AG10803 (cell line): ENCODE measurements around the gene TMEM232.
"Not testable (repeated sequence)": the region's sequence is repeated elsewhere in the genome, so short reads cannot be mapped to it uniquely, and the experiment has no call there.

ENCODE experiments used
- DNase-seq: peaks from one replicate; pipeline ENCODE4 v3.0.0; 2010; ENCODE audit warnings: low read depth
- H3K4me3 ChIP-seq: 2 replicates; pipeline ENCODE4 v1.5.1; 2011; ENCODE audit warnings: mild to moderate bottlenecking, low read length, control low read depth
- CTCF ChIP-seq: conservative IDR thresholded peaks from 2 replicates; pipeline ENCODE4 v1.5.1; 2011; ENCODE audit warnings: mild to moderate bottlenecking, low read length, control low read depth, inconsistent platforms

The TMEM232 gene

GRCh38 chr5:110547495-110547894 lies 179.0 kb downstream of the TMEM232 start:
- TF ChIP-seq CTCF = no peak
- H3K4me3 ChIP-seq = no peak overlapping the region
- DNase-seq = no peak

DNA sequence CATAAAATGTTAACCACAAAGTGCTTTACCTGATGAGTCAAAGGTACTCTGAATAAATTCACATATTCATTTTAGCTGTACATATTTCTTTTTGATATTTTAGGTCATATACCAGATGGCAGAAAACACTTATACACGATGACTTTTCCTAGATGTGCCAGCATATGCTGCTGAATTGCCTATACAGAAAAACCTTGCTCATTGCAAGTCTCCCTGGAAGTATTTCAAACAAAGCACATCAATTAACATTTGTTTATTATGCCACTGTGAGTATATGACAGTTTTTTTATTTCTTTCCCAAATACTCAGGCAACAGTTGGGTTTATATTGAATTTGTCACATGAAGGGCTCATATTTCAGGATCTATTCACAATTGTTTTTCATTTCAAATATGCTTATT lies 180.8 kb downstream of the TMEM232 start:
- no peak overlapping the region for H3K4me3 ChIP-seq
- no peak for TF ChIP-seq CTCF
- no peak for DNase-seq

GRCh38 chr5:110544603-110545002 lies 181.9 kb downstream of the TMEM232 start:
- H3K4me3 ChIP-seq = no peak overlapping the region
- TF ChIP-seq CTCF = no peak
- DNase-seq = no peak

- no peak overlapping the region for H3K4me3 ChIP-seq
- no peak for TF ChIP-seq CTCF
Observed at GRCh38 chr5:110542949-110543348, 183.5 kb downstream of the TMEM232 start.

DNA sequence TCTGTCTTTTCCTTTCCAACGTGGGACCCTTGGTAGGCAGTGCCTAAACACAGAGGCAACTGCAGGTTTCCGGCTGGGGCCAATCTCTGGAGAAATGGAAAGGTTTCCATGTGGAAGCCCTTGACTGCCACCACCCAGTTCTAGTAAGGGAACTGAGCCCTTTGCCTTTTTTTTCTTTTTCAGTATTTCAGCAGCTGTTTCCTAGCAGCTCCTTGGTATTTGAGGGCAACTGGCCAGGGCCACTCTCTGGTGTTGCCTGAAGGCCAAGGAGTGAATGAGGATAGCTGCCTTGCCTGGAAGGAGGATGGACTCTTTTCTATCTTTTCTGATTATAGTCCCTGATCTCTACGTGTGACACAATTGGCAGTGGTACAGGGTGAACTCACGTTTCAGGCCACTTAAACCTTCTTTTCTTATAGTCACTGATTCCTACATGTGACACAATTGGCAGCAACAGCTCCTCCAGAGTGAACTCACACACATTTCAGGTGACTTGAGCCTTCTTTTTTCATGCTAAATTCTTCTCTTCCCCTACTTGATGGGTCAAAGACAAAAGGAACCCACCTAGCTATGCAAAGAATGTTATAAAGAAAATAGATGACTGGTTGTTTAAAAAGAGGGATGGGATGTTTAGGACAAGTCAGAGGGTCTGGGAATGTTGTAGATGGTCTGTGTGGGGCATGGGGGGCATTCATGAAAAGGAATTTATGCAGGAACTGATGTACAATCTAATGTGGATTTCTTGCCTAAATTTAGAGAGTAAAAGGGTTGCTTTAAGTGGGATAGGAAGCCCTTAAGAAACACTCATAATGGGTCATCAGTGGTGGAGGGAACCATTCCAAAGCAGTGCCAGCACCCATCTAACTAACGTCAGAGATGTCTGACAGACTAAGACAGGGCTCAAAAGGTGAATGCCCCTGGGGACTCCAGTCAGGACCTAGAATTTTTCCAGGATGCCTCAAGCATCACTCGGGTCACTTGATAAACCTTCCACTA lies 190.1 kb downstream of the TMEM232 start:
- TF ChIP-seq CTCF = no peak
- no peak overlapping the region for H3K4me3 ChIP-seq
- DNase-seq = peak; percentile 48

More at GRCh38 chr5:110542949-110543348, 183.5 kb downstream of the TMEM232 start:
- DNase-seq = no peak

DNA sequence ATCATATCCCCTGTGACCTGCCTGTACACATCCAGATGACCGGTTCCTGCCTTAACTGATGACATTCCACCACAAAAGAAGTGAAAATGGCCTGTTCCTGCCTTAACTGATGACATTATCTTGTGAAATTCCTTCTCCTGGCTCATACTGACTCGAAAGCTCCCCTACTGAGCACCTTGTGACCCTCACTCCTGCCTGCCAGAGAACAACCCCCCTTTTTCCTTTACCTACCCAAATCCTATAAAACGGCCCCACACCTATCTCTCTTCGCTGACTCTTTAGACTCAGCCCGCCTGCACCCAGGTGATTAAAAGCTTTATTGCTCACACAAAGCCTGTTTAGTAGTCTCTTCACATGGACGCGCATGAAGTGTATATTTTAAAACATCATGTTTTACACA lies 191.3 kb downstream of the TMEM232 start:
- DNase-seq, H3K4me3 ChIP-seq: not testable (repeated sequence)

DNA sequence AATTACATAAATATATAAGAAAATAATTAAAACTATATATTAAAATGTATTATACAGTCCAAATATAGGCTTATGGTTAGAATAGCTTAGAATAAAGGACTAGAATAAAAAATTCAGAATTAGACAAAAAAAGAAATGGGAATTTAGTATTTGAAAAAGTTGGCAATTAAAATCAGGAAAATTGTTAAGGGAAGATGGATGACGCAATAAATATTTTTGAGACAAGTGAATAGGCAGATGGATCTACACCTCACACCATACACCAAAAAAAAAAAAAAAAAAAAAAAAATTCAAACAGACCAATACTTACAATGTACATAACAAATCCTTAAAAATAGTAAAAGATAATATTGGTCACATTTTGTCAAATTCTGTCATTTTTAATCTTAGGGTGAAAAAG lies 200.7 kb downstream of the TMEM232 start:
- no peak for DNase-seq
- TF ChIP-seq CTCF = no peak
- no peak overlapping the region for H3K4me3 ChIP-seq
